SU-DHL-6 (cell line): ENCODE results near the gene APOB.

Experiments
- H2AFZ ChIP-seq: fragments of 200-600 bp; sonication (generic); 2 replicates; pipeline ENCODE4 v1.6.1; 2014; ENCODE audit warnings: low read depth, mild to moderate bottlenecking, moderate library complexity, mixed read lengths, antibody characterized with exemption, low read length; ENCODE audit not compliant: severe bottlenecking
- H3F3A ChIP-seq: fragments of 200-600 bp; shearing (Covaris generic); 2 replicates; pipeline ENCODE4 v1.6.0; 2016; ENCODE audit warnings: antibody characterized with exemption, mild to moderate bottlenecking; ENCODE audit not compliant: insufficient read depth
- H3K27ac ChIP-seq: fragments of 200-600 bp; sonication (generic); 2 replicates; pipeline ENCODE4 v1.5.1; 2016; ENCODE audit warnings: low read depth, mild to moderate bottlenecking, low read length, moderate library complexity, mixed read lengths
- H3K27me3 ChIP-seq: fragments of 200-600 bp; sonication (generic), shearing (Covaris generic); 2 replicates; pipeline ENCODE4 v1.6.0; 2014; ENCODE audit warnings: mild to moderate bottlenecking, low read length
- H3K36me3 ChIP-seq: fragments of 200-600 bp; sonication (generic); 2 replicates; pipeline ENCODE4 v1.6.1; 2014; ENCODE audit warnings: mild to moderate bottlenecking, low read length, mixed read lengths
- H3K4me2 ChIP-seq: fragments of 300-600, 200-600 bp; shearing (Covaris generic), sonication (generic); 2 replicates; pipeline ENCODE4 v1.6.0; 2014; ENCODE audit warnings: low read length, low read depth, mild to moderate bottlenecking; ENCODE audit not compliant: poor library complexity, severe bottlenecking
- H3K4me3 ChIP-seq: fragments of 200-600 bp; sonication (generic); 2 replicates; pipeline ENCODE4 v1.5.1; 2014; ENCODE audit warnings: antibody characterized with exemption, low read length, mild to moderate bottlenecking, mixed read lengths; ENCODE audit not compliant: insufficient read depth, poor library complexity, severe bottlenecking
- H3K79me2 ChIP-seq: fragments of 200-600 bp; sonication (generic); 2 replicates; pipeline ENCODE4 v1.6.1; 2014; ENCODE audit warnings: mild to moderate bottlenecking, low read length, moderate library complexity; ENCODE audit not compliant: insufficient read depth
- H3K9ac ChIP-seq: fragments of 200-600 bp; sonication (generic); 2 replicates; pipeline ENCODE4 v1.7.0; 2014; ENCODE audit warnings: mild to moderate bottlenecking, low read length
- H3K9me2 ChIP-seq: fragments of 200-600 bp; sonication (generic); replicated peaks from 2 replicates; pipeline ENCODE4 v1.6.1; 2014; ENCODE audit warnings: low read length; ENCODE audit not compliant: insufficient read depth
- H3K9me3 ChIP-seq: fragments of 200-600 bp; sonication (generic); 2 replicates; pipeline ENCODE4 v1.6.1; 2014; ENCODE audit warnings: low read length, mixed read lengths; ENCODE audit not compliant: insufficient read depth
- H4K20me1 ChIP-seq: fragments of 200-600 bp; sonication (generic); 2 replicates; pipeline ENCODE4 v1.6.1; 2014; ENCODE audit warnings: low read depth, mild to moderate bottlenecking, antibody characterized with exemption, low read length, moderate library complexity, mixed read lengths
- EZH2phosphoT487 ChIP-seq: fragments of 200-600 bp; sonication (generic), shearing (Covaris generic); conservative IDR thresholded peaks from 2 replicates; pipeline ENCODE4 v1.6.1; 2018; ENCODE audit warnings: mild to moderate bottlenecking, antibody characterized with exemption, low read length, moderate library complexity, mixed read lengths
- TF ChIP-seq, protein P1 (sequence below): fragments of 200-600 bp; sonication (generic); IDR thresholded peaks from one replicate; pipeline ENCODE4 v1.5.1; 2017; ENCODE audit warnings: antibody characterized with exemption, mild to moderate bottlenecking, low read length, moderate library complexity; ENCODE audit not compliant: insufficient read depth, poor library complexity, severe bottlenecking

The APOB gene

DNA sequence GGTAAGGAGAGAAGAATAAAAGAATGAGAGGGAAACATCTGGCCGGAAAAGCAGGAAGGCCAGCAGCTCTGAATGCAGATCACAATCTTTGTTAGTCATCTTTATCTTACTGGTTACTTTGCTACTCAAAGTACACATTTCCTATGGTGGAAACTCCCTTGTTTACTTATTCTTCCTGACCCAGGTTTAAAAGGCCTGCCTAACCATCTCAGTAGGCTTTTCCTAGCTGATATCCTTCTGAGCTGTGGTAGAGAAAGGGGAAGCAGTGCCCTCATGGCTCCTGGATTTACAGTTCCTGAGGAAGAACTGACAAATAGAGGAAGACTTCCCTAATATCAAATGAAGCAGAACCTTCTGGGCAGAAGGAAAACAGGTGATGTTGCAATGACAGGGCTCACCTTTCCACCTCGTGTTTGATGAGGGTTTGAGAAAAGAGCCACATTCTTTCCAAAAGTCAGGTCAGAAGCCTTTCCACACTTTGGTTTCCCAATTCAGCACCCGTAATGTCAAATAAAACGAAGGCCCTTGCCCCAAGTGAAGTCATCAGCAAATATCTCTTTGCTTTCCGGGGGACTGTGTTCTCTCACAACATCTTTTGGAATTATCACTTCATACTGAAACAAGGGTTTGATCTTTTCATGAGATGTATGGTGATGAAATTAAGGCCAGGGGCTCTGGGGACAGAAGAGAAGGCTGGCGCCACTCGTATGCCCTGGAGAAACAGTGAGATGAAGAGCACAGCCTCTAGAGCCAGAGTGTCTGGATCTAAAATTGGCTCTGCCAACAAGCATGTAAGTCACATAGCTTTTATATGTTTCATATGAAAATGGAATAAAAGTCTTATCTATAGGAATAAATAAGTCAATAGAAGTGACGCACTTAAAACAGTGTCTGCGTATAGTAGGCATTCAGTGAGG lies 26.7 kb upstream of the APOB start:
- Histone ChIP-seq H3K9ac (no peak overlapping the region), H3K9me2 (no peaks in the 10 kb centered on the region), H3K9me3 (no peaks in the 10 kb centered on the region), H4K20me1 (no peaks in the 10 kb centered on the region), H3K27me3 (no peaks in the 10 kb centered on the region), H3F3A (no peaks in the 10 kb centered on the region), H3K4me2 (no peak overlapping the region), H3K79me2 (no peaks in the 10 kb centered on the region), H3K4me3 (no peak overlapping the region), H2AFZ (no peak overlapping the region), H3K27ac (no peak overlapping the region), H3K36me3 (no peaks in the 10 kb centered on the region)
- TF ChIP-seq, protein P1, sequence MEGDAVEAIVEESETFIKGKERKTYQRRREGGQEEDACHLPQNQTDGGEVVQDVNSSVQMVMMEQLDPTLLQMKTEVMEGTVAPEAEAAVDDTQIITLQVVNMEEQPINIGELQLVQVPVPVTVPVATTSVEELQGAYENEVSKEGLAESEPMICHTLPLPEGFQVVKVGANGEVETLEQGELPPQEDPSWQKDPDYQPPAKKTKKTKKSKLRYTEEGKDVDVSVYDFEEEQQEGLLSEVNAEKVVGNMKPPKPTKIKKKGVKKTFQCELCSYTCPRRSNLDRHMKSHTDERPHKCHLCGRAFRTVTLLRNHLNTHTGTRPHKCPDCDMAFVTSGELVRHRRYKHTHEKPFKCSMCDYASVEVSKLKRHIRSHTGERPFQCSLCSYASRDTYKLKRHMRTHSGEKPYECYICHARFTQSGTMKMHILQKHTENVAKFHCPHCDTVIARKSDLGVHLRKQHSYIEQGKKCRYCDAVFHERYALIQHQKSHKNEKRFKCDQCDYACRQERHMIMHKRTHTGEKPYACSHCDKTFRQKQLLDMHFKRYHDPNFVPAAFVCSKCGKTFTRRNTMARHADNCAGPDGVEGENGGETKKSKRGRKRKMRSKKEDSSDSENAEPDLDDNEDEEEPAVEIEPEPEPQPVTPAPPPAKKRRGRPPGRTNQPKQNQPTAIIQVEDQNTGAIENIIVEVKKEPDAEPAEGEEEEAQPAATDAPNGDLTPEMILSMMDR = no peak
- TF ChIP-seq EZH2phosphoT487 = no peak

DNA sequence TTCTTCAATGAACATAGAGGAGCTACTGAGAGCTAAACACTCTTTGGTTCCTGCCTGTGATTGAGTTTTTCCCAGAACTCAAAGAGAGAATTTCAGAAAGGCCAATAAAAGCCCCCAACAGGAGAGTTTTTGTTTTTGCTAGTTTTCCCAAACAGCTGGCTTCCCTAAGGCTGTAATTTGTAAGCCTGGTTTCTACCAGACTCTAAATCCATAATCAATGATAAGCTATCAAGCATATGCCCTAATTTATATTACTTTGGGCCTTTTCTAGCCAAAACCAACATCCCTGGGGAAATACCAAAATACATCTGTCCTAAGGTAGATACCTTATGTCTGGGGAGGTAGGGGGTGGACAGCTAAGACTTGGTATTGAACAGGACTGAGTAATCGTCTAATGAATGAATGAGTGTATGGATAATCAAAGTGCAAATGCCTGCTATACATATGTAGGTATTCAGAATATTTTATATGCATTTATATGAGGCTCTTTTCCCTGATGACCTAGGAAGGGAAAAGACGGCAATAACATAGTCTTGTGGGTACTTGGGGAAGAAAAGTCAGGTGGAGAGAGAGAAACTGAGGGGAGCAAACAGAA lies 26.0 kb upstream of the APOB start:
- H3K4me3 ChIP-seq = no peak overlapping the region
- no peak overlapping the region for H3K27ac ChIP-seq
- no peaks in the 10 kb centered on the region for H3F3A ChIP-seq
- no peak overlapping the region for H2AFZ ChIP-seq
- H3K27me3 ChIP-seq = no peaks in the 10 kb centered on the region
- no peaks in the 10 kb centered on the region for H4K20me1 ChIP-seq
- no peaks in the 10 kb centered on the region for H3K36me3 ChIP-seq
- no peak overlapping the region for H3K4me2 ChIP-seq
- TF ChIP-seq, protein P1 = no peak
- TF ChIP-seq EZH2phosphoT487 = no peak
- no peaks in the 10 kb centered on the region for H3K9me3 ChIP-seq
- H3K9me2 ChIP-seq = no peaks in the 10 kb centered on the region
- no peak overlapping the region for H3K9ac ChIP-seq
- no peaks in the 10 kb centered on the region for H3K79me2 ChIP-seq

DNA sequence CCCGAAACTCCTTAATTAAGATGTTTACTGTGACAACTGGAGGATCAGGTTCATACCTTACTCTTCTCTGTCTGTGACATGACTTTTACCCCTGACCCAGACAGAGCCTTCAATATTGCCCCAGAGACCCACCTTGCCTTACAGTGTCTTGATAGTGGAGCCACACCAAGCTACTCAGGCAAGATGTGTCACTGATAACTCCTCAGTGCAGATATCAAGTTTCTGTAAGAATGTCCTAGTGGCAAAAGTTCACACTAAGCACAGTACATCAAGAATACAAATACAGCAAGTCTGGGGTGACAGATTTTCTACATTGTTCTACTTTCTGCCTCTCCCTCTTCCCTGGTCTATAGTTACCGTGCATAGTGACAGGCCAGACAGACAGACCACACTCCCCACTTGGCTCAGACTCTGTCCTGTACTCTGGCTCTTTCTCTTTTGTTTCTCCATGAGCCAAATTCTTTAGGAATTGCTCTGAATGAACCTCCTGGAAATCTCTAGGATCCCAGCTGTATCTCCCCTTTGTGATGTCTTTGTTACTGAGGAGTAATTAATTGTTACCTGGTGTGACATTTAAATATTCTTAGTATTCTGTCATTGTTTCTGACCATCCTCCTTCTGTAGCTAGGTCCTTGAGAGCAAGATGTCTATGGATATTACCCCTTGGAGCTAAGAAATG lies 24.1 kb upstream of the APOB start:
- no peak overlapping the region for H3K27ac ChIP-seq
- no peaks in the 10 kb centered on the region for H3K9me2 ChIP-seq
- no peak overlapping the region for H2AFZ ChIP-seq
- no peak overlapping the region for H3K9ac ChIP-seq
- no peaks in the 10 kb centered on the region for H3K79me2 ChIP-seq
- H3K9me3 ChIP-seq = no peaks in the 10 kb centered on the region
- no peaks in the 10 kb centered on the region for H3F3A ChIP-seq
- no peaks in the 10 kb centered on the region for H4K20me1 ChIP-seq
- H3K4me3 ChIP-seq = no peak overlapping the region
- no peaks in the 10 kb centered on the region for H3K27me3 ChIP-seq
- no peaks in the 10 kb centered on the region for H3K36me3 ChIP-seq
- no peak for TF ChIP-seq EZH2phosphoT487
- TF ChIP-seq, protein P1 = no peak
- H3K4me2 ChIP-seq = no peak overlapping the region
